Measurements from ENCODE around the gene FSD2.
A peak's percentile ranks its signal among the peaks of the same experiment; 100 is the strongest.
"Not testable (repeated sequence)": the region's sequence is repeated elsewhere in the genome, so short reads cannot be mapped to it uniquely, and the experiment has no call there.

FSD2 gene

DNA sequence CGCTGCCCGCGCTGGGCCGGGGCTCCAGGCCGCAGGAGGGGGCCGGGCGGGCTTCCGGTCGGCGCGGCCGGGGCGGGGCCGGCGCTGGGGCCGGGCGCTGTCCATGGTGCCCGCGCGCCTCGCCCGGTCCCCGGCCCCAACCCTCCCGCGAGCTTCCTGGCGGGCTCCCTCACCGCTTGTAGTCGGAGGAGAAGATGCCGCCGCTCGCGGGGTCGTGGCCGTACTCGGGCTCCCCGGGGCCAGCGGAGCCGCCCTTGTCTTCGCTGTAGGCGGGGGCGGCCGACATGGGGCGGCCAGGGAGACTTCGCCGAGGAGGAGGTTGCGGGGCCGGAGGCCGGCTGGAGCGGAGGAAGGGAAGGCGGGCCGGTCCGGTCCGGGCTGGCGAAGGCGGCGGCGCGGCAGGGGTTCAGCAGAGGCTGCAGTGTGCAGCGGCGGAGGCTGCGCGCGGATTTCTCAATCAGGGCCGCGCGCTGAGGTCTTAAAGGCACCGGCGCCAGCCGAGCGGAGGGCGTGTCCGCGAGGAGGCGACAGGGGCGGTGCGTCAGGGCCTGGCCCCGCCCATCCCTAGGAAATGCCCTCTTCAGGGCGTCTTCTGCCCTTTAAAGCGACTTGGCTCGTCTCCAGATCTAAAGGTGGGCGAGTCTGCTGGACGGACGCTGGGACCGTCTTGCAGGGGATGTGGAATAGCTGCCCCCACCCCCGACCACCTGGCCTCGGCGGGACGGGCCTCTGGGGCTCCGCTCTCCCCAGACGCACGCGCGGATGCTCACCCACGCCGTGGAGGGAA is 96.3 kb downstream of the FSD2 start, which contains the start of gene AP3B2:
Gene AP3B2, minus strand, starts transcription at position 455 of the 787 bp plus-strand sequence. Its CDS starts 169 bp downstream, at position 286.
- 0 out of 2 replicates have a peak, but pooled peaks cover 6% of the 10 kb centered on the region for H3K27me3 ChIP-seq (replicated peaks; ENCODE audit: insufficient read depth, low read length)
- no peak for TF ChIP-seq EZH2phosphoT487 (IDR thresholded peaks at IDR 0.05; ENCODE audit: low read length)
- no peak for TF ChIP-seq EZH2 (optimal IDR thresholded peaks at IDR 0.05; ENCODE audit: low read depth, low read length)
- TF ChIP-seq, protein P1, sequence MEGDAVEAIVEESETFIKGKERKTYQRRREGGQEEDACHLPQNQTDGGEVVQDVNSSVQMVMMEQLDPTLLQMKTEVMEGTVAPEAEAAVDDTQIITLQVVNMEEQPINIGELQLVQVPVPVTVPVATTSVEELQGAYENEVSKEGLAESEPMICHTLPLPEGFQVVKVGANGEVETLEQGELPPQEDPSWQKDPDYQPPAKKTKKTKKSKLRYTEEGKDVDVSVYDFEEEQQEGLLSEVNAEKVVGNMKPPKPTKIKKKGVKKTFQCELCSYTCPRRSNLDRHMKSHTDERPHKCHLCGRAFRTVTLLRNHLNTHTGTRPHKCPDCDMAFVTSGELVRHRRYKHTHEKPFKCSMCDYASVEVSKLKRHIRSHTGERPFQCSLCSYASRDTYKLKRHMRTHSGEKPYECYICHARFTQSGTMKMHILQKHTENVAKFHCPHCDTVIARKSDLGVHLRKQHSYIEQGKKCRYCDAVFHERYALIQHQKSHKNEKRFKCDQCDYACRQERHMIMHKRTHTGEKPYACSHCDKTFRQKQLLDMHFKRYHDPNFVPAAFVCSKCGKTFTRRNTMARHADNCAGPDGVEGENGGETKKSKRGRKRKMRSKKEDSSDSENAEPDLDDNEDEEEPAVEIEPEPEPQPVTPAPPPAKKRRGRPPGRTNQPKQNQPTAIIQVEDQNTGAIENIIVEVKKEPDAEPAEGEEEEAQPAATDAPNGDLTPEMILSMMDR (IDR thresholded peaks at IDR 0.05; ENCODE audit: low read length), result no peak
- H3K9me2 ChIP-seq (replicated peaks; ENCODE audit: insufficient read depth, low read length), result no peaks in the 10 kb centered on the region
- no peaks in the 10 kb centered on the region for H3F3A ChIP-seq (ENCODE audit: insufficient read depth, low read length)
- H3K9me3 ChIP-seq (replicated peaks; ENCODE audit: insufficient read depth, low read length), result no peaks in the 10 kb centered on the region
- no peaks in the 10 kb centered on the region for H4K20me1 ChIP-seq (ENCODE audit: insufficient read depth, low read length)
- DNase-seq, result peak; percentile 77
- no peak within 1 kb of the TSS for H3K27ac ChIP-seq (ENCODE audit: low read length)
- H3K4me3 ChIP-seq (ENCODE audit: low read length), result peak within 1 kb of the TSS; percentile 80
- peak within 1 kb of the TSS; percentile 88 for H2AFZ ChIP-seq (ENCODE audit: low read length)
- no peak within 1 kb of the TSS for H3K9ac ChIP-seq (ENCODE audit: low read length)
- no peaks in the 10 kb centered on the region for H3K36me3 ChIP-seq (replicated peaks; ENCODE audit: insufficient read depth, low read length)
- no peaks in the 10 kb centered on the region for H3K79me2 ChIP-seq (ENCODE audit: low read length)
- peaks cover 3% of the 10 kb centered on the region; the same call in 1 of the 2 replicates for H3K4me1 ChIP-seq (ENCODE audit: low read length)
- H3K4me2 ChIP-seq (ENCODE audit: low read depth, low read length), result peak within 1 kb of the TSS; percentile 97

DNA sequence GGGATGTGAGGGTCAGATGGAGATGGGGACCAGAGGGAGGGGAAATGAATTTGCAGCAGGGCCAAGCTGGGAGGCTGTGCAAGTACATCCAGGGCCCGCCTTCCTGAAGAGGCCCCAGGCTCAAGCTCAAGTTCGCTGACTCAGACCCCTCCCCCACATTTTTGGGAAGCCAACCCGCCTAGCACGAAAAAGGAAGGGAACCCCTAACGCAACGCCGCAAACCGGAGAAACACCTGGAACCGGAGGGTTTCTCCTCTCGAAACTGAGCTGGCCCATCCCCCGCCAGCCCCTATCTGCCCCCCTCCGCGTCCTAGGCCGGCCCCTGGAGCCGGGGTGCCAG is 96.8 kb downstream of the FSD2 start:
- no peaks in the 10 kb centered on the region for H3K36me3 ChIP-seq (replicated peaks; ENCODE audit: insufficient read depth, low read length)
- H2AFZ ChIP-seq (ENCODE audit: low read length), result no peak overlapping the region
- DNase-seq, result no peak
- no peaks in the 10 kb centered on the region for H3F3A ChIP-seq (ENCODE audit: insufficient read depth, low read length)
- H3K4me2 ChIP-seq (ENCODE audit: low read depth, low read length), result peak overlapping the region; percentile 78; the same call in 1 of the 2 replicates
- H3K27ac ChIP-seq (ENCODE audit: low read length), result no peak overlapping the region
- peaks cover 3% of the 10 kb centered on the region; the same call in 1 of the 2 replicates for H3K4me1 ChIP-seq (ENCODE audit: low read length)
- H3K9me3 ChIP-seq (replicated peaks; ENCODE audit: insufficient read depth, low read length), result no peaks in the 10 kb centered on the region
- H3K4me3 ChIP-seq (ENCODE audit: low read length), result peak overlapping the region; percentile 54
- no peaks in the 10 kb centered on the region for H4K20me1 ChIP-seq (ENCODE audit: insufficient read depth, low read length)
- H3K79me2 ChIP-seq (ENCODE audit: low read length), result no peaks in the 10 kb centered on the region
- no peaks in the 10 kb centered on the region for H3K9me2 ChIP-seq (replicated peaks; ENCODE audit: insufficient read depth, low read length)
- H3K27me3 ChIP-seq (replicated peaks; ENCODE audit: insufficient read depth, low read length), result 0 out of 2 replicates have a peak, but pooled peaks cover 6% of the 10 kb centered on the region
- TF ChIP-seq, protein P1 (IDR thresholded peaks at IDR 0.05; ENCODE audit: low read length), result no peak
- TF ChIP-seq EZH2 (optimal IDR thresholded peaks at IDR 0.05; ENCODE audit: low read depth, low read length), result no peak
- no peak for TF ChIP-seq EZH2phosphoT487 (IDR thresholded peaks at IDR 0.05; ENCODE audit: low read length)
- no peak overlapping the region for H3K9ac ChIP-seq (ENCODE audit: low read length)

DNA sequence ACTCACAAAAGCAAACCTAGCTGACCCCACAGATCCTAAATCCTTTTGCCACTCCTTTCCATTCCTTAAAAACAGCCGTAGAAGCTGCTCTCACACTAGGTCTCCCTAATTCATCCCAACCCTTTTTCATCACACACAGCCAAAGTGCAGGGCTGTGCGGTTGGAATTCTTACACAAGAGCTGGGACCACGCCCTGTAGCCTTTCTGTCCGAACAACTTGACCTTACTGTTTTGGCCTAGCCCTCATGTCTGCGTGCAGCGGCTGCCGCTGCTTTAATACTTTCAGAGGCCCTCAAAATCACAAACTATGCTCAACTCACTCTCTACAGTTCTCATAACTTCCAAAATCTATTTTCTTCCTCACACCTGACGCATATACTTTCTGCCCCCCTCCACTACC is 100.0 kb downstream of the FSD2 start:
- not testable (repeated sequence) for H4K20me1 ChIP-seq (ENCODE audit: insufficient read depth, low read length); H3K27me3 ChIP-seq (replicated peaks; ENCODE audit: insufficient read depth, low read length); H2AFZ ChIP-seq (ENCODE audit: low read length); H3K36me3 ChIP-seq (replicated peaks; ENCODE audit: insufficient read depth, low read length); H3K27ac ChIP-seq (ENCODE audit: low read length); H3K9me3 ChIP-seq (replicated peaks; ENCODE audit: insufficient read depth, low read length); H3K79me2 ChIP-seq (ENCODE audit: low read length); H3K4me3 ChIP-seq (ENCODE audit: low read length); H3K4me1 ChIP-seq (ENCODE audit: low read length); DNase-seq; H3K9me2 ChIP-seq (replicated peaks; ENCODE audit: insufficient read depth, low read length); H3K9ac ChIP-seq (ENCODE audit: low read length); H3F3A ChIP-seq (ENCODE audit: insufficient read depth, low read length); H3K4me2 ChIP-seq (ENCODE audit: low read depth, low read length)
